Mesendoderm (in vitro differentiated cells): ENCODE measurements around the gene ZNF91.
"Not testable (repeated sequence)": the region's sequence is repeated elsewhere in the genome, so short reads cannot be mapped to it uniquely, and the experiment has no call there.

Experiments used
- DNase-seq: peaks from one replicate; pipeline ENCODE4 v3.0.0; 2013
- H2AK5ac ChIP-seq: 2 replicates; pipeline ENCODE4 v1.6.1; 2013; ENCODE audit warnings: low read length, inconsistent platforms
- H2BK120ac ChIP-seq: 2 replicates; pipeline ENCODE4 v1.6.1; 2013; ENCODE audit warnings: low read depth, mild to moderate bottlenecking, low read length, moderate library complexity, mixed read lengths
- H2BK15ac ChIP-seq: replicated peaks from 2 replicates; pipeline ENCODE4 v1.6.1; 2013; ENCODE audit warnings: low read depth, mild to moderate bottlenecking, moderate library complexity
- H2BK5ac ChIP-seq: 2 replicates; pipeline ENCODE4 v1.6.1; 2013; ENCODE audit warnings: low read length, inconsistent platforms
- H3K18ac ChIP-seq: 2 replicates; pipeline ENCODE4 v1.6.1; 2013; ENCODE audit warnings: mild to moderate bottlenecking, low read length, mixed read lengths
- H3K23ac ChIP-seq: one replicate; pipeline ENCODE4 v1.6.1; 2013; ENCODE audit warnings: low read length
- H3K27ac ChIP-seq: 2 replicates; pipeline ENCODE4 v1.5.1; 2013; ENCODE audit warnings: low read depth, mild to moderate bottlenecking, inconsistent platforms, low read length, moderate library complexity
- H3K27me3 ChIP-seq: 2 replicates; pipeline ENCODE4 v1.6.1; 2013; ENCODE audit warnings: low read length, control low read depth, mild to moderate bottlenecking, inconsistent platforms; ENCODE audit not compliant: insufficient read depth, poor library complexity
- H3K36me3 ChIP-seq: 2 replicates; pipeline ENCODE4 v1.6.1; 2013; ENCODE audit warnings: low read length, inconsistent platforms; ENCODE audit not compliant: control insufficient read depth, insufficient read depth
- H3K4ac ChIP-seq: one replicate; pipeline ENCODE4 v1.6.1; 2013; ENCODE audit warnings: low read depth, mild to moderate bottlenecking, low read length, moderate library complexity
- H3K4me1 ChIP-seq: 2 replicates; pipeline ENCODE4 v1.6.1; 2013; ENCODE audit warnings: low read depth, low read length, inconsistent platforms; ENCODE audit not compliant: control insufficient read depth
- H3K4me2 ChIP-seq: 2 replicates; pipeline ENCODE4 v1.6.1; 2013; ENCODE audit warnings: low read length
- H3K4me3 ChIP-seq: 2 replicates; pipeline ENCODE4 v1.5.1; 2013; ENCODE audit warnings: mild to moderate bottlenecking, low read length
- H3K56ac ChIP-seq: one replicate; pipeline ENCODE4 v1.6.1; 2013; ENCODE audit warnings: low read length
- H3K79me1 ChIP-seq: 2 replicates; pipeline ENCODE4 v1.6.1; 2013; ENCODE audit warnings: low read length, inconsistent platforms
- H3K79me2 ChIP-seq: 2 replicates; pipeline ENCODE4 v1.6.1; 2013; ENCODE audit warnings: mild to moderate bottlenecking, low read length; ENCODE audit not compliant: control insufficient read depth, insufficient read depth
- H3K9ac ChIP-seq: 2 replicates; pipeline ENCODE4 v1.6.1; 2013; ENCODE audit warnings: low read length, inconsistent platforms
- H4K5ac ChIP-seq: one replicate; pipeline ENCODE4 v1.6.1; 2013; ENCODE audit warnings: low read length
- H4K8ac ChIP-seq: one replicate; pipeline ENCODE4 v1.6.1; 2013; ENCODE audit warnings: low read depth, mild to moderate bottlenecking, control low read depth, low read length, moderate library complexity
- WGBS: extraction: QIAGEN DNeasy Blood & Tissue Kit; methylation state at CpG from one replicate; pipeline ENCODE4 v1.1.7; 2013; ENCODE audit warnings: low lambda C conversion rate, missing lambda C conversion rate; ENCODE audit not compliant: insufficient coverage; ENCODE audit errors: extremely low coverage; 5-methylcytosine and 5-hydroxymethylcytosine counted together

ZNF91 gene

DNA sequence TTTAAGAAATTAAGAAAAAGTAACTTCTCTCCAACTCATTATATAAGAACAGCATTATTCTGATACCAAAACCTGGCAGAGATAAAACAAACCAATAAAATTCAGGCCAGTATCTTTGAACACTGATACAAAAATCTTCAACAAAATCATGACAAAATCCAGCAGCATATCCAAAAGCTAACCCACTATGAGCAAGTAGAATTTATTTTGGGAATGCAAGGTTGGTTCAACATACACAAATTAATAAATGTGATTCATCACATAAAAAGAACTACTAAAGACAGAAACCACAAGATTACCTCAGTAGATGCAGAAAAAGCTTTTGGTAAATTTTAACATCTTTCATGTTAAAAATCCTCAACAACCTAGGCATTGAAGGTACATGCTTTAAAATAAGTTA, 12.3 kb downstream of the ZNF91 start:
- Histone ChIP-seq H2AK5ac (no peak overlapping the region), H3K79me2 (peaks cover 42% of the 10 kb centered on the region), H4K8ac (no peak overlapping the region), H2BK5ac (no peak overlapping the region), H3K9ac (no peak overlapping the region), H3K56ac (no peak overlapping the region), H3K79me1 (peaks cover 4% of the 10 kb centered on the region), H3K27me3 (no peaks in the 10 kb centered on the region), H3K36me3 (no peaks in the 10 kb centered on the region), H2BK120ac (no peak overlapping the region), H3K27ac (no peak overlapping the region), H4K5ac (no peak overlapping the region), H3K4me2 (no peak overlapping the region), H3K4ac (no peak overlapping the region), H3K23ac (no peak overlapping the region), H3K4me3 (no peak overlapping the region), H2BK15ac (no peak overlapping the region), H3K18ac (no peak overlapping the region), H3K4me1 (no peaks in the 10 kb centered on the region)
- no peak for DNase-seq

DNA sequence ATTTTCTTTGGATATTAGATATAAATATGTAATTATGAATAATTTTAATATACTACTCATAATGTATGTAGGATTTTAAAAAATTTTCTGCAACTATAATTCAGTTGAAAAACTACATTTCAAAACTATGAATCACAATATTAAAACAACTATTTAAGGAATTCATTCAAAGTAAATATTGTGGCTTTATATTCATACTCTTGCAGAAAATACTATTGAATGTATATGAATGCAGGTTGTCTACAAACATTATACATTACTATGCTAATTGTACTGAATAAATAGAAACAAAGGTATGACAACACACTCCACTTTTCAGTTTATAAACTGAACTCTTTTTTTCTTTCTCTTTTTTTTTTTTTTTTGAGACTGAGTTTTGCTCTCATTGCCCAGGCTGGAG, 14.2 kb downstream of the ZNF91 start:
- no peak overlapping the region for H2BK120ac ChIP-seq

DNA sequence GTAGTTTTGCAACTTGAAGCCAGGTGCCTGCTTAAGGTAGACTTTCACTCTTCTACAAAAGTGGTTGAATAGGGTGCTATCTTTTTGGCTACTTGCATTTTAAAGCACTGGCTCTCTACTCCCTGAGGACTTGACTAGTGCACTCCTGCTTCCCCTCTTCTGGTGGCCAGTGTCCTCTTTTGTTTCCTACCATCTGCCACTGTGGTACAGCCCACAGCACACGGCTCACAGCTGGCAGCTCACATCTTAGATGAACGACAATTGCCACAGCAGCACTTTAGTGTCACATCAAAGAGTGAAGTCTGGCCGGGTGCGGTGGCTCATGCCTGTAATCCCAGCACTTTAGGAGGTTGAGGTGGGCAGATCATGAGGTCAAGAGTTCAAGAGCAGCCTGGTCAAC, 15.6 kb downstream of the ZNF91 start:
- not testable (repeated sequence) for H3K4me1 ChIP-seq, H2AK5ac ChIP-seq, H4K5ac ChIP-seq, H2BK5ac ChIP-seq, H3K36me3 ChIP-seq, DNase-seq, H3K23ac ChIP-seq, H2BK120ac ChIP-seq, H3K4me2 ChIP-seq, H3K27ac ChIP-seq, H3K27me3 ChIP-seq, H3K9ac ChIP-seq, H3K56ac ChIP-seq, H3K18ac ChIP-seq, H4K8ac ChIP-seq, H3K79me1 ChIP-seq, H3K4ac ChIP-seq, H3K4me3 ChIP-seq, H2BK15ac ChIP-seq
- peaks cover 38% of the 10 kb centered on the region for H3K79me2 ChIP-seq
- no CpG with 5 or more reads among the region's 4 CpGs for WGBS

More for the DNA sequence above, 14.2 kb downstream of the ZNF91 start:
- Histone ChIP-seq H3K4me2 (no peak overlapping the region), H3K79me2 (peaks cover 45% of the 10 kb centered on the region), H3K27ac (no peak overlapping the region), H2BK5ac (no peak overlapping the region), H3K9ac (no peak overlapping the region), H2BK15ac (no peak overlapping the region), H3K18ac (no peak overlapping the region), H3K23ac (no peak overlapping the region), H4K5ac (no peak overlapping the region), H3K4ac (no peak overlapping the region), H4K8ac (no peak overlapping the region), H3K4me3 (no peak overlapping the region), H3K27me3 (no peaks in the 10 kb centered on the region), H3K4me1 (no peaks in the 10 kb centered on the region), H3K36me3 (no peaks in the 10 kb centered on the region), H3K79me1 (peaks cover 7% of the 10 kb centered on the region), H2AK5ac (no peak overlapping the region), H3K56ac (no peak overlapping the region)
- no peak for DNase-seq

DNA sequence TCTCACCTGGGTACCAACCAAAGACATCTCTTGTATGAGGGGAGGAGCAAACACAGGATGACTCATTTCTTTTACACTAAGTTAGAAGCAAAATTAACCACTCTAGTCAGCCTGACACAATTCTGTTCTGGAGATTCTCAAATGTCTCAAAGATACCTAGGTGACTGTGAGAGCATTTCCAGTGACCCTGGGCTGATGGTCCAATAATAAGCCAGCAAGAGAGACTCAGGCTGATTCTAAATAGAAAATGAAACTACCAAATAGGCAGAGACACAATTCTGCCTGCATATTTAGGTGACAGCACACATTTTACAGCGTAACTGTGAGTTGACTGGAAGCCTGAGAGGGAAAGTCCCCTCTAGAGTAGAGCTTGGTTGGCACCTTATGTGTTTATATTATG, 16.3 kb downstream of the ZNF91 start:
- no peaks in the 10 kb centered on the region for H3K36me3 ChIP-seq
- H3K4me1 ChIP-seq: no peaks in the 10 kb centered on the region
- H3K79me2 ChIP-seq: peaks cover 31% of the 10 kb centered on the region
- no peak overlapping the region for H3K9ac ChIP-seq
- no peak overlapping the region for H2BK15ac ChIP-seq
- no peak overlapping the region for H3K4ac ChIP-seq
- no peak overlapping the region for H4K8ac ChIP-seq
- H2AK5ac ChIP-seq: no peak overlapping the region
- no peak for DNase-seq
- no peak overlapping the region for H3K4me2 ChIP-seq
- H3K27ac ChIP-seq: no peak overlapping the region
- H2BK120ac ChIP-seq: no peak overlapping the region
- H2BK5ac ChIP-seq: no peak overlapping the region
- H3K79me1 ChIP-seq: peaks cover 3% of the 10 kb centered on the region
- H3K4me3 ChIP-seq: no peak overlapping the region
- no peak overlapping the region for H4K5ac ChIP-seq
- H3K23ac ChIP-seq: no peak overlapping the region
- no peak overlapping the region for H3K56ac ChIP-seq
- H3K18ac ChIP-seq: no peak overlapping the region
- no CpG with 5 or more reads among the region's 1 CpG for WGBS
- H3K27me3 ChIP-seq: no peaks in the 10 kb centered on the region

DNA sequence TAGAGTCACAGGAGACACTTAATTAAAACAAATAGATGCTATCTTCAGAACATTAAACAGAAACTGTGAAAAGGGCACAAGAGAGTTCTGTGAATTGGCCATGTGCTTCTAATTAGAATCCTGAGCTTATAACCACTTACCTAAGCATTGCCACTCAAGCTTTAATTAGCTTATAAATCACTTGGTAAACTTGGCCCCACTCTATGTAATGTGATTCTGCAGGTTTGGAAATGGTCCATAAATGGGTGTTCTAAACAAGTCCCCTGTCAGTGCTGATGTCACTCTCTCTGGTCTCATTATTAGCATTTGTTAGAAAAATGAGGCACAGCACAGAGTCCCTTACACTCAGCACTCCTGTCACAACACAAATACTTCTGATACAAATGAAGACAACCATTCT, 18.0 kb downstream of the ZNF91 start:
- Histone ChIP-seq H3K4me1 (no peaks in the 10 kb centered on the region), H3K23ac (no peak overlapping the region), H3K36me3 (no peaks in the 10 kb centered on the region), H2BK15ac (no peak overlapping the region), H3K4ac (no peak overlapping the region), H3K27ac (no peak overlapping the region), H3K79me2 (peaks cover 21% of the 10 kb centered on the region), H4K8ac (no peak overlapping the region), H3K4me2 (no peak overlapping the region), H2BK5ac (no peak overlapping the region), H4K5ac (no peak overlapping the region), H3K79me1 (peaks cover 3% of the 10 kb centered on the region), H3K4me3 (no peak overlapping the region), H3K9ac (no peak overlapping the region), H3K27me3 (no peaks in the 10 kb centered on the region), H2AK5ac (no peak overlapping the region), H2BK120ac (no peak overlapping the region), H3K18ac (no peak overlapping the region), H3K56ac (no peak overlapping the region)
- DNase-seq: no peak

DNA sequence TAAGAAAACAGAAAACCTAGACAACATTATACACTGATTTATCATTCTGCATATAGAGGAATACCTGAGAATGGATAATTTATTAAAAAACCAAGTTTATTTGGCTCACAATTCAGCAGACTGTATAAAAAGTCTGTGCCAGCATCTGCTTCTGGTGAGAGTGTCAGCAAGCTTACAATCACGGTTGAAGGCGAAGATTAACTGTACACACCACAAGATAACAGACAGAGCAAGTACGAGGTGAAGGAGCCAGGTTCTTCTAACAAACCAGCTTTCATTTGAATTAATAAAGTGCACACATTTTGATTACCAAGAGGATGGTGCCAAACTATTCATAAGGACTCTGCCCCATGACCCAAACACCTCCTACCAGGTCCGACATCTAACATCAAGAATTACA, 28.8 kb downstream of the ZNF91 start:
- Histone ChIP-seq H3K4me1 (no peaks in the 10 kb centered on the region), H3K4me3 (no peak overlapping the region), H3K27ac (no peak overlapping the region), H3K56ac (no peak overlapping the region), H2BK5ac (no peak overlapping the region), H4K8ac (no peak overlapping the region), H3K79me2 (no peaks in the 10 kb centered on the region), H3K18ac (no peak overlapping the region), H3K79me1 (peaks cover 1% of the 10 kb centered on the region), H3K4me2 (no peak overlapping the region), H3K27me3 (no peaks in the 10 kb centered on the region), H3K23ac (no peak overlapping the region), H3K9ac (no peak overlapping the region), H3K36me3 (no peaks in the 10 kb centered on the region), H2AK5ac (no peak overlapping the region), H2BK15ac (no peak overlapping the region), H4K5ac (no peak overlapping the region), H2BK120ac (no peak overlapping the region), H3K4ac (no peak overlapping the region)
- no peak for DNase-seq
- WGBS: no CpG with 5 or more reads among the region's 4 CpGs
